K562 (cell line): ENCODE results near the gene ARHGEF17. TPM values are rescaled to one million over a fixed set of nuclear protein-coding genes. Genes with fewer than 3 reads are reported as not detected.

Experiments
- ATAC-seq: fragments of 200-7000 bp; cut with Tn5 transposase; 3 replicates; pipeline ENCODE4 v1.9.1; 2020; ENCODE audit warnings: moderate library complexity
- BruUV-seq: library from RNA; stranded (reverse); fragments of 400-500 nt; replicated peaks from 2 replicates; lab custom pipeline; 2021; lab: Mats Ljungman, UMichigan
- CTCF ChIA-PET: fragments of 300-600 bp; formaldehyde crosslinking; extraction: SDS; loops from one replicate; lab custom pipeline; 2021; ENCODE audit warnings: low intra/inter-chr PET ratio; lab: Yijun Ruan, JAX
- POLR2A ChIA-PET: fragments of 300-600, 350-650 bp; sonication (Branson Sonifier 250); formaldehyde crosslinking; extraction: SDS; loops from one replicate; lab custom pipeline; 2021; ENCODE audit warnings: antibody characterized with exemption, inconsistent platforms; lab: Yijun Ruan, JAX
- DNase-seq, 4 experiments: peaks; one replicate each; pipeline versions ENCODE4 v3.0.0 to v3.0.0-alpha.2; 2011 to 2018; ENCODE audit warnings: low spot score in 3 of 4, mixed read lengths in 3 of 4; ENCODE audit errors: extremely low read depth in 1 of 4
- FAIRE-seq: peaks from 2 replicates; lab custom pipeline; 2011; peaks lifted over from hg19 to GRCh38; lab: Jason Lieb, UNC
- H2AFZ ChIP-seq: 2 replicates; pipeline ENCODE4 v1.6.0; 2011; ENCODE audit warnings: low read depth, low read length, control low read depth, inconsistent platforms
- H3K27ac ChIP-seq: fragments of 200-600 bp; 3 replicates; pipeline ENCODE4 v1.8.0; 2011; ENCODE audit warnings: low read depth, mild to moderate bottlenecking, control low read depth, inconsistent platforms, low read length, moderate library complexity, mixed read lengths; ENCODE audit errors: extremely low read depth
- H3K27me3 ChIP-seq, 2 experiments: fragments of 300-600 bp in 1 of 2; 2 replicates in 1 of 2; 3 replicates in 1 of 2; pipeline versions ENCODE4 v1.6.0 to v1.8.0; 2011; ENCODE audit warnings: inconsistent platforms in 2 of 2, low read length in 2 of 2, mild to moderate bottlenecking in 1 of 2, mixed read lengths in 1 of 2, moderate library complexity in 1 of 2; ENCODE audit not compliant: control insufficient read depth in 2 of 2, insufficient read depth in 2 of 2
- H3K36me3 ChIP-seq: fragments of 300-600 bp; 3 replicates; pipeline ENCODE4 v1.8.0; 2011; ENCODE audit warnings: mild to moderate bottlenecking, low read length, inconsistent platforms; ENCODE audit not compliant: control insufficient read depth, insufficient read depth
- H3K4me1 ChIP-seq, 2 experiments: fragments of 200-600 bp in 1 of 2; replicated peaks in 1 of 2; 2 replicates in 1 of 2; 3 replicates in 1 of 2; pipeline versions ENCODE4 v1.5.1 to v1.8.0; 2011; ENCODE audit warnings: inconsistent platforms in 2 of 2, low read length in 2 of 2, mild to moderate bottlenecking in 1 of 2, mixed read lengths in 1 of 2, moderate library complexity in 1 of 2; ENCODE audit not compliant: control insufficient read depth in 2 of 2, insufficient read depth in 2 of 2
- H3K4me2 ChIP-seq: 2 replicates; pipeline ENCODE4 v1.6.1; 2011; ENCODE audit warnings: low read length, control low read depth, inconsistent platforms, mixed read lengths; ENCODE audit not compliant: insufficient read depth
- H3K4me3 ChIP-seq: fragments of 200-600 bp; sonication (generic), shearing (Covaris generic); 2 replicates; pipeline ENCODE4 v1.5.1; 2016; ENCODE audit warnings: control low read depth, inconsistent platforms
- H3K79me2 ChIP-seq: fragments of 200-600 bp; 3 replicates; pipeline ENCODE4 v1.8.0; 2011; ENCODE audit warnings: low read length, inconsistent platforms; ENCODE audit not compliant: control insufficient read depth, insufficient read depth
- H3K9ac ChIP-seq, 2 experiments: 2 replicates each; pipeline versions ENCODE4 v1.6.0 to v1.6.1; 2011; ENCODE audit warnings: low read depth in 2 of 2, low read length in 2 of 2, control low read depth in 1 of 2, inconsistent platforms in 1 of 2, mild to moderate bottlenecking in 1 of 2, mixed read lengths in 1 of 2; ENCODE audit not compliant: insufficient read depth in 1 of 2
- H3K9me1 ChIP-seq: one replicate; pipeline ENCODE4 v1.6.0; 2011; ENCODE audit warnings: inconsistent platforms, mild to moderate bottlenecking, low read length, moderate library complexity; ENCODE audit not compliant: control insufficient read depth, insufficient read depth
- H3K9me3 ChIP-seq: replicated peaks from 2 replicates; pipeline ENCODE4 v1.5.1; 2011; ENCODE audit warnings: low read depth, low read length, inconsistent platforms; ENCODE audit not compliant: control insufficient read depth, insufficient read depth
- H4K20me1 ChIP-seq: replicated peaks from 2 replicates; pipeline ENCODE4 v1.6.1; 2011; ENCODE audit warnings: low read length, inconsistent platforms, mixed read lengths; ENCODE audit not compliant: control insufficient read depth, insufficient read depth
- ARID1B ChIP-seq: fragments of 450-650 bp; IDR thresholded peaks from 2 replicates; pipeline ENCODE4 v1.6.1; 2016; ENCODE audit warnings: antibody characterized with exemption, mild to moderate bottlenecking, inconsistent platforms
- MGA ChIP-seq: fragments of 450-650 bp; IDR thresholded peaks from 2 replicates; pipeline ENCODE4 v1.6.1; 2016; ENCODE audit warnings: mild to moderate bottlenecking, moderate library complexity
- OTX1 ChIP-seq: fragments of 450-650 bp; formaldehyde crosslinking; IDR thresholded peaks from 2 replicates; pipeline ENCODE4 v1.4.0; 2022; ENCODE audit warnings: mild to moderate bottlenecking
- TAF1 ChIP-seq: IDR thresholded peaks from 2 replicates; pipeline ENCODE4 v1.6.1; 2011; ENCODE audit warnings: mild to moderate bottlenecking, low read length, moderate library complexity; ENCODE audit not compliant: insufficient read depth, control insufficient read depth, severe bottlenecking; ENCODE audit errors: extremely low read depth
- TRIM24 ChIP-seq, 2 experiments: fragments of 450-650 bp; IDR thresholded peaks; 2 replicates each; pipeline ENCODE4 v1.6.1; 2016
- WGBS: fragments of 100-300 bp; shearing (Covaris generic); methylation state at CpG from one replicate; pipeline ENCODE4 v1.1.6; 2016; ENCODE audit warnings: low coverage, mixed read lengths; ENCODE audit not compliant: insufficient coverage; ENCODE audit errors: missing lambda C conversion rate; 5-methylcytosine and 5-hydroxymethylcytosine counted together
- in situ Hi-C: fragments of 300-500 bp; cut with MboI; formaldehyde crosslinking; loops from 4 replicates; pipeline ENCODE4 v1.15.0; 2018; ENCODE audit warnings: inconsistent platforms, mixed read lengths
- intact Hi-C: fragments of 100-400 bp; cut with micrococcal nuclease; formaldehyde crosslinking; loops from 2 replicates; pipeline ENCODE4 v1.14.2; 2022
- polyA plus RNA-seq, 8 experiments: library from polyadenylated mRNA; depleted of rRNA in 4 of 8; stranded (reverse) in 5 of 8; unstranded in 3 of 8; fragments of >200 nt; fragmentation: Nextera tagmentation in 2 of 8; fragmentation: Illumina TruSeq in 1 of 8; extraction: Ambion mirVana in 2 of 8; extraction: Trizol in 1 of 8; gene quantifications; 2 replicates each; pipeline versions ENCODE4 v1.2.1 to v1.2.3, GENCODE V29; 2011 to 2014; ENCODE audit warnings: inconsistent platforms in 1 of 8, missing spikeins in 1 of 8
- total RNA-seq, 7 experiments: library from RNA; depleted of rRNA in 6 of 7; stranded (reverse); fragments of >200 nt in 6 of 7; fragmentation: Illumina TruSeq in 2 of 7; extraction: Trizol in 2 of 7; gene quantifications; 2 replicates each; pipeline versions ENCODE4 v1.2.1 to v1.2.3, GENCODE V29; 2011 to 2021; ENCODE audit warnings: low replicate concordance in 1 of 7
- TF ChIP-seq, protein P1 (sequence below): fragments of 250-450 bp; sonication (Bioruptor Pico); IDR thresholded peaks from 2 replicates; pipeline ENCODE4 v1.8.0; 2021; ENCODE audit warnings: mild to moderate bottlenecking, moderate library complexity

ARHGEF17 gene
- total and polyA plus RNA-seq, 9 of the 15 experiments (the other 6 are each of a cell fraction or from before 2014, with no cell fraction given), result 0.04 to 0.68 (median 0.10) TPM; not detected in 2

- FAIRE-seq (no peak), DNase-seq (no peak), ATAC-seq (no peak)
- in situ Hi-C loops (no loop called here), intact Hi-C loops (no loop called here)
- ChIA-PET CTCF (no interaction called here), POLR2A (interaction anchor here (0.5 kb wide), 1 partner anchor 57 kb away, joined by 3 read pairs; no protein-coding TSS in a partner anchor)
- WGBS, result 18% methylated on average over 2 of the region's 2 CpGs
- Histone ChIP-seq H3K9ac (no peak overlapping the region), H4K20me1 (no peaks in the 10 kb centered on the region), H2AFZ (no peak overlapping the region), H3K79me2 (no peaks in the 10 kb centered on the region), H3K36me3 (no peaks in the 10 kb centered on the region), H3K4me3 (no peak overlapping the region), H3K9me3 (no peaks in the 10 kb centered on the region), H3K9me1 (no peaks in the 10 kb centered on the region), H3K4me2 (no peak overlapping the region), H3K27ac (no peak overlapping the region), H3K4me1 (no peaks in the 10 kb centered on the region), H3K27me3 (no peaks in the 10 kb centered on the region)
- BruUV-seq, result no TSS peak
- no peak for TF ChIP-seq TAF1
- no peak for TF ChIP-seq MGA
- no peak for TF ChIP-seq OTX1 (CRISPR knock-in tag)
- no peak for TF ChIP-seq ARID1B
- TF ChIP-seq, protein P1, sequence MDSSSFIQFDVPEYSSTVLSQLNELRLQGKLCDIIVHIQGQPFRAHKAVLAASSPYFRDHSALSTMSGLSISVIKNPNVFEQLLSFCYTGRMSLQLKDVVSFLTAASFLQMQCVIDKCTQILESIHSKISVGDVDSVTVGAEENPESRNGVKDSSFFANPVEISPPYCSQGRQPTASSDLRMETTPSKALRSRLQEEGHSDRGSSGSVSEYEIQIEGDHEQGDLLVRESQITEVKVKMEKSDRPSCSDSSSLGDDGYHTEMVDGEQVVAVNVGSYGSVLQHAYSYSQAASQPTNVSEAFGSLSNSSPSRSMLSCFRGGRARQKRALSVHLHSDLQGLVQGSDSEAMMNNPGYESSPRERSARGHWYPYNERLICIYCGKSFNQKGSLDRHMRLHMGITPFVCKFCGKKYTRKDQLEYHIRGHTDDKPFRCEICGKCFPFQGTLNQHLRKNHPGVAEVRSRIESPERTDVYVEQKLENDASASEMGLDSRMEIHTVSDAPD (CRISPR knock-in tag), result no peak
- TF ChIP-seq TRIM24 (IDR thresholded peaks at IDR 0.05), result no peak
Measured at GRCh38 chr11:73413256-73413655, 105.2 kb downstream of the ARHGEF17 start.
